NB4 (cell line): ENCODE results near the gene LMCD1.

Source experiments
- MYC ChIP-seq: IDR thresholded peaks from 2 replicates; pipeline ENCODE4 v1.6.1; 2011; ENCODE audit warnings: low read depth, low read length
- TF ChIP-seq, protein P1 (sequence below): IDR thresholded peaks from one replicate; pipeline ENCODE4 v1.5.1; 2012; ENCODE audit warnings: low read depth, low read length
- TF ChIP-seq, protein P2 (sequence below): IDR thresholded peaks from 2 replicates; pipeline ENCODE4 v1.6.1; 2011; ENCODE audit warnings: low read depth, low read length

DNA sequence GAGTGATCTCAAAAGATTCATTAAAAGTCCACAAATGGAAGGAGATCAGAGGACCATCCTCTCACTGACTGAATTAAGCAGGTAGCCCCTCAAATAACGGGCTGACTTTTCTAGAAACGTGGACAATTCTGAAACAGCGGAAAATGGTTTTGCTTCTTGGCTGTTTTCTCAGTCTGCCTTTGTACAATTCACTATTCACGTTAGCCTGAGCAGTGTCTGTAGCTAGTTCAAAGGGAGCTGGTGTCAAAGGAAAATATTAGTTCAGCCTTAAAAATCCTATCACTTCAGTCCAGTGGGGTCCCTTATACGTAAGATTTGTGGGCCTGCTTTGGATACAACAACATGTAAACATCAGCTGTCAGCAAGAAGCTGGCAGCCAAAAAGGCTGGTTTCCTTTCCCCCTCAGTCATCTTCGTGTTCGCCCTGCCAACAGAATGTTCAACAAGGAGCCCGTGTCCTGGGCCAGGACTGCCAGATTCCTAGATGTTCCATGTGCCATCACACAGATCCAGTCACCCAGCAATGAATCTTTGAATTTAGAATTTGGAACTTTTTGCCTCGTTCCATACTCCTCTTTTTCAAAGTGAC lies 19.3 kb downstream of the LMCD1 start:
- TF ChIP-seq, protein P1, sequence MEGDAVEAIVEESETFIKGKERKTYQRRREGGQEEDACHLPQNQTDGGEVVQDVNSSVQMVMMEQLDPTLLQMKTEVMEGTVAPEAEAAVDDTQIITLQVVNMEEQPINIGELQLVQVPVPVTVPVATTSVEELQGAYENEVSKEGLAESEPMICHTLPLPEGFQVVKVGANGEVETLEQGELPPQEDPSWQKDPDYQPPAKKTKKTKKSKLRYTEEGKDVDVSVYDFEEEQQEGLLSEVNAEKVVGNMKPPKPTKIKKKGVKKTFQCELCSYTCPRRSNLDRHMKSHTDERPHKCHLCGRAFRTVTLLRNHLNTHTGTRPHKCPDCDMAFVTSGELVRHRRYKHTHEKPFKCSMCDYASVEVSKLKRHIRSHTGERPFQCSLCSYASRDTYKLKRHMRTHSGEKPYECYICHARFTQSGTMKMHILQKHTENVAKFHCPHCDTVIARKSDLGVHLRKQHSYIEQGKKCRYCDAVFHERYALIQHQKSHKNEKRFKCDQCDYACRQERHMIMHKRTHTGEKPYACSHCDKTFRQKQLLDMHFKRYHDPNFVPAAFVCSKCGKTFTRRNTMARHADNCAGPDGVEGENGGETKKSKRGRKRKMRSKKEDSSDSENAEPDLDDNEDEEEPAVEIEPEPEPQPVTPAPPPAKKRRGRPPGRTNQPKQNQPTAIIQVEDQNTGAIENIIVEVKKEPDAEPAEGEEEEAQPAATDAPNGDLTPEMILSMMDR: no peak
- no peak for TF ChIP-seq MYC
- TF ChIP-seq, protein P2, sequence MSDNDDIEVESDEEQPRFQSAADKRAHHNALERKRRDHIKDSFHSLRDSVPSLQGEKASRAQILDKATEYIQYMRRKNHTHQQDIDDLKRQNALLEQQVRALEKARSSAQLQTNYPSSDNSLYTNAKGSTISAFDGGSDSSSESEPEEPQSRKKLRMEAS: no peak
